Skeletal muscle tissue (tissue), 4 donors: ENCODE data around the gene RB1. TPM values are rescaled to one million over a fixed set of nuclear protein-coding genes. Genes with fewer than 3 reads are reported as not detected.

Source experiments
- H3K27ac ChIP-seq: one replicate; pipeline ENCODE4 v1.7.0; 2013; ENCODE audit warnings: mild to moderate bottlenecking, low read depth, low read length, inconsistent platforms
- H3K27me3 ChIP-seq, 3 donors: one replicate each; pipeline ENCODE4 v1.7.0; 2013; ENCODE audit warnings: low read length in 3 of 3; ENCODE audit not compliant: control insufficient read depth in 3 of 3, insufficient read depth in 3 of 3
- H3K36me3 ChIP-seq, 3 donors: one replicate each; pipeline ENCODE4 v1.7.0; 2013; ENCODE audit warnings: low read length in 3 of 3; ENCODE audit not compliant: control insufficient read depth in 3 of 3, insufficient read depth in 3 of 3
- H3K4me1 ChIP-seq, 3 donors: one replicate each; pipeline ENCODE4 v1.7.0; 2013; ENCODE audit warnings: low read length in 3 of 3, mild to moderate bottlenecking in 3 of 3; ENCODE audit not compliant: control insufficient read depth in 3 of 3, insufficient read depth in 3 of 3
- H3K4me3 ChIP-seq, 3 donors: one replicate each; pipeline ENCODE4 v1.7.0; 2013; ENCODE audit warnings: low read length in 3 of 3
- H3K9ac ChIP-seq, 3 donors: one replicate each; pipeline ENCODE4 v1.7.0; 2013; ENCODE audit warnings: low read length in 3 of 3, mild to moderate bottlenecking in 3 of 3, moderate library complexity in 2 of 3, low read depth in 1 of 3
- H3K9me3 ChIP-seq, 3 donors: one replicate each; pipeline ENCODE4 v1.7.0; 2013; ENCODE audit warnings: low read length in 3 of 3; ENCODE audit not compliant: control insufficient read depth in 3 of 3
- total RNA-seq: library from RNA; depleted of rRNA; stranded (reverse); fragments of >200 nt; gene quantifications from one replicate; pipeline ENCODE4 v1.2.3, GENCODE V29; 2014
- donor health status: Osteomylitis.

Gene RB1
- total RNA-seq, 1 donor from 2014 or later = 39.7 TPM

GRCh38 chr13:48380581-48380980 is 77.0 kb downstream of the RB1 start:
- H3K4me1 ChIP-seq = no peaks in the 10 kb centered on the region
- H3K27me3 ChIP-seq = no peaks in the 10 kb centered on the region
- peaks cover 2 to 14% (median 11%) of the 10 kb centered on the region in 3 donors for H3K36me3 ChIP-seq
- H3K9ac ChIP-seq = no peak overlapping the region
- H3K27ac ChIP-seq = no peak overlapping the region
- no peaks in the 10 kb centered on the region for H3K9me3 ChIP-seq
- no peak overlapping the region for H3K4me3 ChIP-seq

DNA sequence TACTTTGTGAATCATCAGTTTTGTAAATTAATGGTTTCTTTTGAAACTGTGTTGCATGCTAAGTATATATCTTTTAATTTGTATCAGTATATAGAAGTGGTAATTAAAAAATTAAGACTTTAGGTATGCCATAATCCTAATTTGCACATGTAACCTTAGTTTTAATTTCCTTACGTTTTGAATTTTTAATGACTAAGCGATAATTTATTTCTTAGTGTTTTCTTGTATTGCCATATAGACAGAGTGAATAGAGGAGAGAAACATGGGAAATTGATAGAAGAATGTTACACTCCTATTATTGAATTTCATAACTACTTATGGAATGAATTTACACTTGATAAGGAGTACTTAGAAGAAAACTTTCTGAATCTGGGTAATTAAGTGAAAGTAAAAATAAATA is 79.8 kb downstream of the RB1 start:
- H3K4me1 ChIP-seq = no peaks in the 10 kb centered on the region
- H3K27me3 ChIP-seq = no peaks in the 10 kb centered on the region
- H3K27ac ChIP-seq = no peak overlapping the region
- no peak overlapping the region for H3K4me3 ChIP-seq
- no peaks in the 10 kb centered on the region for H3K9me3 ChIP-seq
- H3K9ac ChIP-seq = no peak overlapping the region
- H3K36me3 ChIP-seq = peaks cover 2 to 12% (median 11%) of the 10 kb centered on the region in 3 donors

- peaks cover 0 to 1% (median 0%) of the 10 kb centered on the region in 3 donors for H3K36me3 ChIP-seq
- H3K27me3 ChIP-seq = no peaks in the 10 kb centered on the region
Observed at GRCh38 chr13:48386816-48387215, 83.3 kb downstream of the RB1 start.

DNA sequence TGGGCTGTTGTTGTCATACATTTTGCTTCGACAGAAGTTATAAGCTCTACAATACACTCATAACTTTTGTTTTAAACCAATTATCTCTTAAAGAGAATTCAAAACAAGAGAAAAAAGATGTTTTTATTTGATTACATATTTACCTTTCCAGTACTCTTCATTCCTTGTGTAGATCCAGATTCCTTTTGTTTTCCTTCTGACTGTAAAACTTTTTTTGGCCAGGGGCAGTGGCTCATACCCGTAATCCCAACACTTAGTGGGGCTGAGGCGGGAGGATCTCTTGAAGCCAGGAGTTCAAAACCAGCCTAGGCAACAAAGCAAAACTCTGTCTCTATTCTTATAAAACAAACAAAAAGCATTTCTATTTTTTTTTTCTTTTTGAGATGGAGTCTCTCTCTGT is 87.7 kb downstream of the RB1 start:
- Histone ChIP-seq H3K9me3 (no peaks in the 10 kb centered on the region), H3K4me3 (no peak overlapping the region), H3K4me1 (no peaks in the 10 kb centered on the region), H3K36me3 (peaks cover 0 to 11% (median 4%) of the 10 kb centered on the region in 3 donors), H3K27ac (no peak overlapping the region), H3K9ac (no peak overlapping the region), H3K27me3 (no peaks in the 10 kb centered on the region)

More at GRCh38 chr13:48386816-48387215, 83.3 kb downstream of the RB1 start:
- Histone ChIP-seq H3K4me1 (no peaks in the 10 kb centered on the region), H3K4me3 (no peak overlapping the region), H3K9me3 (no peaks in the 10 kb centered on the region), H3K27ac (no peak overlapping the region), H3K9ac (no peak overlapping the region)

GRCh38 chr13:48393030-48393697 is 89.6 kb downstream of the RB1 start:
- Histone ChIP-seq H3K9me3 (no peaks in the 10 kb centered on the region), H3K36me3 (peaks cover 0 to 11% (median 4%) of the 10 kb centered on the region in 3 donors), H3K9ac (no peak overlapping the region), H3K4me3 (no peak overlapping the region), H3K27me3 (no peaks in the 10 kb centered on the region), H3K4me1 (no peaks in the 10 kb centered on the region), H3K27ac (no peak overlapping the region)

DNA sequence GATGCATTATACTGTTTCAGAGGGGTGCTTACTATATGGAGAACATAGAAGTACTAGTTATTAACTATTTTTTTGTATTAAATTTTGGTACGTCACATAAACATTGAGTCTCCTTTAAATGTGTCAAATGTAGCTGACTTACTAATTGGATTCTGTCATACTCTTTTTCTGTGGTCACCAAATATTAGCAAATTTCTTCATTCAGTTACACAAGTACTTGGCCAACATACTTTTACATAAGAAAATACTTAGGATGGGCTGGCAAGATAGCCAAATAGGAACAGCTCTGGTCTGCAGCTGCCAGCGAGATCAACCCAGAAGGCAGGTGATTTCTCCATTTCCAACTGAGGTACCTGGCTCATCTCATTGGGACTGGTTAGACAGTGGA is 90.1 kb downstream of the RB1 start:
- H3K9ac ChIP-seq = no peak overlapping the region
- H3K27ac ChIP-seq = no peak overlapping the region
- H3K9me3 ChIP-seq = no peaks in the 10 kb centered on the region
- H3K27me3 ChIP-seq = no peaks in the 10 kb centered on the region
- H3K4me1 ChIP-seq = no peaks in the 10 kb centered on the region
- H3K36me3 ChIP-seq = peaks cover 0 to 11% (median 4%) of the 10 kb centered on the region in 3 donors
- H3K4me3 ChIP-seq = no peak overlapping the region

DNA sequence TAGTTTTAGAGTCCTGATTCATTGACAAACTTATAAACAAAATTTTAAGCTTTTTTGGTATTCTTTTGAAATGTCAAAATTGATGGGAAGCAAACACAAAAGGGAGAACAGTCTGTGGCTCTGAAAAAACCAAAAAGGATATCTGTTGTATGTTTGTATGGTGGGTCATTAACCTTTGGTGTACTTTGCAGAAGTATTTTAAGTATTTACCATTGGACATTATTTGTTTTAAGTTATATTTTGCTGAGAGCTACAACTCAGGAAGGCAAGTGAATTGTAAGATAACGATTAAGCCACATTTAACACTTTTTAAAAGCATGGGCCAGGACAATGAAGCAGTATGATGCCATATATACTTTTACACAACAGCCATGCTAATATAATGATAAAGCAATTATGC is 94.2 kb downstream of the RB1 start:
- peaks cover 0 to 11% (median 4%) of the 10 kb centered on the region in 3 donors for H3K36me3 ChIP-seq
- H3K9ac ChIP-seq = no peak overlapping the region
- peaks cover 0 to 5% (median 2%) of the 10 kb centered on the region in 3 donors for H3K4me1 ChIP-seq
- H3K27me3 ChIP-seq = no peaks in the 10 kb centered on the region
- H3K9me3 ChIP-seq = no peaks in the 10 kb centered on the region
- H3K27ac ChIP-seq = no peak overlapping the region
- H3K4me3 ChIP-seq = no peak overlapping the region

DNA sequence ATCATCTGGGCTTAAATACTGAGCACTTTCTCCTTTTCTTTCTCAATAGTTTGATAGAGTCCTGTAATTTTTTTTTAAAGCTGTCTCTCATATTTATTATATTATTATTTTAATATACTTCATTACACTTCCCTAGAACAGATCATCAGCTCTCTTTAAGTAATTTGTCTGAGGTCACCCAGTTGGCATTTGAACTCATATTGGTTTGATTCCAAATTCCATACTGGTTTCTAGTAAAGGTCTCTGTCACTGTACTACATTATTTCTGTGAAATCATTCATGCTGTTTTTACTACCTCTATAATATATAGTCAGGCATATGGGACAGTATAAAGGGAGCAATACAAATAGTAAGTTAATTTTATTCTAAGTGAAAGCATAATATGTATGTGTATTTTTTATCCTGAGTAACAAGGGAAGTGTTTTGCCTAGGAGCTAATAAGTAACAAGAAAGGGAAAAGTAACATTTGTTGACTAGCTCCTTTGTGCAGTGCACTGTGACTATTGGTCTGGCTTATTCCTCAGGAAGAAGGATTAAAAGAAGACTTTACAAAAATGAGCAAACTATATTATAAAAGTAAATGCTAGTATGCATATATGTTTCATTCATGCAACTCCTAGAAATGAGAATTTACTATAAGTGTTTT is 95.0 kb downstream of the RB1 start:
- Histone ChIP-seq H3K4me1 (peaks cover 0 to 5% (median 2%) of the 10 kb centered on the region in 3 donors), H3K9me3 (no peaks in the 10 kb centered on the region), H3K9ac (no peak overlapping the region), H3K4me3 (no peak overlapping the region), H3K27ac (no peak overlapping the region), H3K27me3 (no peaks in the 10 kb centered on the region), H3K36me3 (peaks cover 0 to 6% (median 4%) of the 10 kb centered on the region in 3 donors)

DNA sequence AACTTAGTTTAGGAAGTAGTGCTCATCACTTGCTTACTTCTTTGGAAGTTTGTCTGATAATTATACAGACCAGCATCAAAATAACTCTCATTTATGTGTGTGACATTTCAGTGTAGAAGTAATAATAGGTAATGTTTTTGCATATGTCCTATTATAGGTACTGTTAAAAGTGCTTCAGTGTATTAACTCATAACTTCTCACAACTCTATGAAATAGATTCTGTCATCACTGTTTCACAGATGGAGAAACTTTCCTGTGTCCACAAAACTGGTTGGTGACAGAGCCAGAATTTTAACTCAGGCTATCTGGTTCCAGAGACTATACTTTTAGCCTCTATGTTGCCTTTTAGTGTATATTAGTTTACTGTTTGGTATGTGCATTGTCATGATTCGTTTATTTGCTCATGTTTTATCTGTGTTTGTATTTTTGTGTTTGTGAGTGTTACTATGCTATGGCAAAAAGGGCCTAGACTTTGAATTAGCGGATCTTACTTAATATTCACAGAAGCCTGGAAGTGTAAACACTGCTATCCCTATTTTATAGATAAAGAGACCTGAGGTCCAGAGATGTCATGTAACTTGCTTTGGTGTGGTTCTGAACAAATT is 96.6 kb downstream of the RB1 start:
- Histone ChIP-seq H3K27ac (peak overlapping the region; percentile 59), H3K27me3 (no peaks in the 10 kb centered on the region), H3K4me3 (no peak overlapping the region), H3K4me1 (peaks cover 0 to 5% (median 2%) of the 10 kb centered on the region in 3 donors), H3K9ac (no peak overlapping the region), H3K36me3 (no peaks in the 10 kb centered on the region), H3K9me3 (no peaks in the 10 kb centered on the region)

DNA sequence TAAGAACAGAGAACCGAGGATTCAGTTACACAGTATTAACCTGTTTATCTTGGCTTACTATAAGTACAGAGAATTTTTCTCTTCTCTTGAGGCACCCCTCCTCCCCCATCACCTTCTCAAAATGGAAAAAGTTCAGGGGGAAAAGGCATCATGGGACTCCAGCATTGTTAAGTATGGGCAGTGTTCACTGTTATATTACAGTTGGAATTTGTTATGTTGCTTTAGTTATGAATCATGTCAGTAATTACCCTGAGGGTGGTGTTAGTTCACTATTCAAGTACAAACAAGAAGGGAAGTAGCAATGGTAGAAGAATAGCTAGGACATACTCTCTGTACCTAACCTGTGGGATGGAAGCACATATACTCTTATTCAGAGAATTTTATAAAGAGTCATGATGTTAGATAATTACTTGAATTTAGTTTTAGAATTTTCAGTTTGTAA is 97.3 kb downstream of the RB1 start:
- peak overlapping the region; percentile 59 for H3K27ac ChIP-seq
- H3K9ac ChIP-seq = no peak overlapping the region
- H3K36me3 ChIP-seq = no peaks in the 10 kb centered on the region
- peaks cover 0 to 5% (median 2%) of the 10 kb centered on the region in 3 donors for H3K4me1 ChIP-seq
- H3K27me3 ChIP-seq = no peaks in the 10 kb centered on the region
- no peak overlapping the region for H3K4me3 ChIP-seq
- no peaks in the 10 kb centered on the region for H3K9me3 ChIP-seq
